ENCODE results near the gene DAPL1. TPM values are rescaled to one million over a fixed set of nuclear protein-coding genes. Genes with fewer than 3 reads are reported as not detected.
A peak's percentile ranks its signal among the peaks of the same experiment; 100 is the strongest.

Gene DAPL1
- polyA plus RNA-seq, 3 donors: not detected

- Mint-ChIP-seq H3K27ac (no peak overlapping the region), H3K4me1 (peaks cover 5% of the 10 kb centered on the region), H3K4me3 (peak overlapping the region in 1 of 2 donors; percentile 20), H3K9me3 (no peaks in the 10 kb centered on the region), H3K27me3 (ENCODE audit: low read depth in 3 of 3) (peaks cover 0 to 2% (median 1%) of the 10 kb centered on the region in 3 donors), H3K36me3 (no peaks in the 10 kb centered on the region)
- peak; percentile 36 to 44 (median 40) for DNase-seq
- intact Hi-C loops (cut with micrococcal nuclease): loop anchor here (5.0 kb wide), 1 partner anchor 722 kb away; no protein-coding TSS in a partner anchor
- Histone ChIP-seq H2AFZ (ENCODE audit: insufficient read depth, low read depth, low read length, poor library complexity, severe bottlenecking) (no peak overlapping the region), H3K9me3 (replicated peaks in 1 of 2; ENCODE audit: control insufficient read depth in 1 of 2, insufficient read depth in 1 of 2, low read length in 2 of 2) (no peaks in the 10 kb centered on the region), H4K20me1 (ENCODE audit: insufficient read depth, low read length) (no peaks in the 10 kb centered on the region), H3K4me1 (ENCODE audit: control insufficient read depth in 1 of 2, insufficient read depth in 2 of 2, low read length in 2 of 2) (no peaks in the 10 kb centered on the region), H3K36me3 (replicated peaks in 1 of 2; ENCODE audit: control insufficient read depth in 1 of 2, insufficient read depth in 2 of 2, low read length in 2 of 2) (no peaks in the 10 kb centered on the region), H3K79me2 (ENCODE audit: insufficient read depth, low read length) (no peaks in the 10 kb centered on the region), H3K27ac (ENCODE audit: low read depth in 1 of 2, low read length in 2 of 2) (no peak overlapping the region), H3K4me2 (replicated peaks; ENCODE audit: extremely low read depth, low read length, poor library complexity, severe bottlenecking) (no peak overlapping the region), H3K4me3 (replicated peaks in 1 of 3; ENCODE audit: low read depth in 2 of 3, low read length in 3 of 3) (no peak overlapping the region), H3K27me3 (ENCODE audit: control insufficient read depth in 2 of 2, insufficient read depth in 2 of 2, low read length in 2 of 2) (no peaks in the 10 kb centered on the region), H3K9ac (ENCODE audit: insufficient read depth, low read length, poor library complexity, severe bottlenecking) (no peak overlapping the region)
- TF ChIP-seq, protein P1, sequence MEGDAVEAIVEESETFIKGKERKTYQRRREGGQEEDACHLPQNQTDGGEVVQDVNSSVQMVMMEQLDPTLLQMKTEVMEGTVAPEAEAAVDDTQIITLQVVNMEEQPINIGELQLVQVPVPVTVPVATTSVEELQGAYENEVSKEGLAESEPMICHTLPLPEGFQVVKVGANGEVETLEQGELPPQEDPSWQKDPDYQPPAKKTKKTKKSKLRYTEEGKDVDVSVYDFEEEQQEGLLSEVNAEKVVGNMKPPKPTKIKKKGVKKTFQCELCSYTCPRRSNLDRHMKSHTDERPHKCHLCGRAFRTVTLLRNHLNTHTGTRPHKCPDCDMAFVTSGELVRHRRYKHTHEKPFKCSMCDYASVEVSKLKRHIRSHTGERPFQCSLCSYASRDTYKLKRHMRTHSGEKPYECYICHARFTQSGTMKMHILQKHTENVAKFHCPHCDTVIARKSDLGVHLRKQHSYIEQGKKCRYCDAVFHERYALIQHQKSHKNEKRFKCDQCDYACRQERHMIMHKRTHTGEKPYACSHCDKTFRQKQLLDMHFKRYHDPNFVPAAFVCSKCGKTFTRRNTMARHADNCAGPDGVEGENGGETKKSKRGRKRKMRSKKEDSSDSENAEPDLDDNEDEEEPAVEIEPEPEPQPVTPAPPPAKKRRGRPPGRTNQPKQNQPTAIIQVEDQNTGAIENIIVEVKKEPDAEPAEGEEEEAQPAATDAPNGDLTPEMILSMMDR (IDR thresholded peaks at IDR 0.05): peak; percentile 81
- 66% methylated on average over 9 of the region's 14 CpGs for WGBS (ENCODE audit: insufficient coverage)
These were observed 41.2 kb upstream of the DAPL1 start for GRCh38 chr2:158753641-158754611.

GRCh38 chr2:158755310-158756087, 39.6 kb upstream of the DAPL1 start:
- no peaks in the 10 kb centered on the region for H4K20me1 ChIP-seq (ENCODE audit: insufficient read depth, low read length)
- 83% methylated on average over 2 of the region's 8 CpGs for WGBS (ENCODE audit: insufficient coverage)
- no peaks in the 10 kb centered on the region for H3K36me3 Mint-ChIP-seq
- H3K9me3 ChIP-seq (replicated peaks in 1 of 2; ENCODE audit: control insufficient read depth in 1 of 2, insufficient read depth in 1 of 2, low read length in 2 of 2): no peaks in the 10 kb centered on the region
- H3K9me3 Mint-ChIP-seq: no peaks in the 10 kb centered on the region
- H3K36me3 ChIP-seq (replicated peaks in 1 of 2; ENCODE audit: control insufficient read depth in 1 of 2, insufficient read depth in 2 of 2, low read length in 2 of 2): no peaks in the 10 kb centered on the region
- no peak overlapping the region for H3K4me3 ChIP-seq (replicated peaks in 1 of 3; ENCODE audit: low read depth in 2 of 3, low read length in 3 of 3)
- no peak overlapping the region for H3K4me3 Mint-ChIP-seq
- no peak overlapping the region for H3K4me2 ChIP-seq (replicated peaks; ENCODE audit: extremely low read depth, low read length, poor library complexity, severe bottlenecking)
- no peak overlapping the region for H3K27ac Mint-ChIP-seq
- TF ChIP-seq, protein P1 (IDR thresholded peaks at IDR 0.05): peak; percentile 26
- no peaks in the 10 kb centered on the region for H3K27me3 ChIP-seq (ENCODE audit: control insufficient read depth in 2 of 2, insufficient read depth in 2 of 2, low read length in 2 of 2)
- intact Hi-C loops (cut with micrococcal nuclease): no loop called here
- H3K27me3 Mint-ChIP-seq (ENCODE audit: low read depth in 3 of 3): peaks cover 0 to 2% (median 1%) of the 10 kb centered on the region in 3 donors
- no peak overlapping the region for H3K9ac ChIP-seq (ENCODE audit: insufficient read depth, low read length, poor library complexity, severe bottlenecking)
- H3K4me1 ChIP-seq (ENCODE audit: control insufficient read depth in 1 of 2, insufficient read depth in 2 of 2, low read length in 2 of 2): no peaks in the 10 kb centered on the region
- H3K79me2 ChIP-seq (ENCODE audit: insufficient read depth, low read length): no peaks in the 10 kb centered on the region
- peaks cover 5% of the 10 kb centered on the region for H3K4me1 Mint-ChIP-seq
- no peak overlapping the region for H2AFZ ChIP-seq (ENCODE audit: insufficient read depth, low read depth, low read length, poor library complexity, severe bottlenecking)
- DNase-seq: no peak
- no peak overlapping the region for H3K27ac ChIP-seq (ENCODE audit: low read depth in 1 of 2, low read length in 2 of 2)

Data from CD14-positive monocyte (primary cell).